T-helper 17 cell (primary cell): ENCODE results near the gene RTN4R. TPM values are rescaled to one million over a fixed set of nuclear protein-coding genes. Genes with fewer than 3 reads are reported as not detected.

Experiments
- ATAC-seq: fragments of 150-1000 bp; cut with Tn5 transposase; 2 replicates; pipeline ENCODE4 v1.10.0; 2021; ENCODE audit warnings: mild to moderate bottlenecking, moderate library complexity
- DNase-seq, 3 donors: peaks; one replicate each; pipeline versions ENCODE4 v3.0.0 to v3.0.0-alpha.2; 2020 to 2021
- H3K9me3 ChIP-seq: one replicate; pipeline ENCODE4 v1.7.0; 2013; ENCODE audit warnings: low read length, mild to moderate bottlenecking; ENCODE audit not compliant: control insufficient read depth, poor library complexity, severe bottlenecking
- H3K27ac Mint-ChIP-seq: one replicate; pipeline ENCODE4 v1.8.0; 2022; ENCODE audit warnings: mild to moderate bottlenecking, moderate library complexity, mixed read lengths
- H3K27me3 Mint-ChIP-seq: one replicate; pipeline ENCODE4 v1.8.0; 2022; ENCODE audit warnings: mixed read lengths
- H3K36me3 Mint-ChIP-seq: one replicate; pipeline ENCODE4 v1.8.0; 2022; ENCODE audit warnings: low read depth, mixed read lengths
- H3K4me1 Mint-ChIP-seq: one replicate; pipeline ENCODE4 v1.8.0; 2022; ENCODE audit warnings: mild to moderate bottlenecking, mixed read lengths
- H3K4me3 Mint-ChIP-seq: one replicate; pipeline ENCODE4 v1.8.0; 2022; ENCODE audit warnings: mild to moderate bottlenecking, moderate library complexity, mixed read lengths
- total RNA-seq, 4 donors: library from RNA in 2 of 4; stranded (reverse) in 2 of 4; gene quantifications; one replicate each; pipeline ENCODE4 v1.2.3 and lab custom pipeline; 2022 to 2026

The RTN4R gene
- total RNA-seq, 2 donors from 2014 or later: 0.68 to 2.1 TPM

DNA sequence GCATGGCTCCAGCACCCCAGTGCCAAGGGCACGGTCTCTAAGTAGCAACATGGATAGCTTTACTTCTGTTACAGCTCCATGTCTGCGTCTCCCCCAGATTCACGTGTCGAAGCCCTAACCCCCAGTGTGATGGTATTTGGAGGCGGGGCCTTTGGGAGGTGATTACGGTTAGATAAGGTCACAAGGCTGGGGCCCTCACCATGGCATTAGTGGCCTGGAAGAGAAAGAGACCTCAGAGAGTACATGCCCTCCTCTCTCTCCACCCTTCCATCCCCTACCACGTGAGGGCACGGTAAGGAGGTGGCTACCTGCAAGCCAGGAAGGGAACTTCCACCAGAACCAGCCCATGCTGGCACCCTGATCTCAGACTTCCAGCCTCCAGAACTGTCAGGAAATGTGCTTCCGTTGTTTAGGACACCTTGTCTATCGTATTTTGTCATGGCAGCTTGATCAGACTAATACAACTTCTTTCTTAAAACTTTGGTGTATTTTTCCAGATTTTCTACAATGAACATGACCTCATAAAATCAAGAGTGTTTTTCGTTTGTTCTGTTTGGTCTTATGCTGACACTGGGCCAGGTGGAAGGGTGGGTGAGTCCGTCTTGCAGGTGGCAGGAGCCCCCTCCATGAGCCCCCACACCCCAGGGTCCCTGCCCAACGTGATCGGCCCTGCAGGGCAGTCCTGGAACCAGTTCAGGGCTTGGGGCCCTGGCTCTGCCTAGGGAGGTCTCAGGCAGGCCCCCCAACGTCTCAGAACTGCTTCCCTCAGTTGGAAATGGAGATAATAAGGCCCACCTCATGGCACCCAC, 10.7 kb downstream of the RTN4R start:
- no peak overlapping the region for H3K4me3 Mint-ChIP-seq
- no peaks in the 10 kb centered on the region for H3K27me3 Mint-ChIP-seq
- H3K36me3 Mint-ChIP-seq: no peaks in the 10 kb centered on the region
- DNase-seq: no peak
- peaks cover 9% of the 10 kb centered on the region for H3K4me1 Mint-ChIP-seq
- no peaks in the 10 kb centered on the region for H3K9me3 ChIP-seq
- no peak overlapping the region for H3K27ac Mint-ChIP-seq
- no peak for ATAC-seq

DNA sequence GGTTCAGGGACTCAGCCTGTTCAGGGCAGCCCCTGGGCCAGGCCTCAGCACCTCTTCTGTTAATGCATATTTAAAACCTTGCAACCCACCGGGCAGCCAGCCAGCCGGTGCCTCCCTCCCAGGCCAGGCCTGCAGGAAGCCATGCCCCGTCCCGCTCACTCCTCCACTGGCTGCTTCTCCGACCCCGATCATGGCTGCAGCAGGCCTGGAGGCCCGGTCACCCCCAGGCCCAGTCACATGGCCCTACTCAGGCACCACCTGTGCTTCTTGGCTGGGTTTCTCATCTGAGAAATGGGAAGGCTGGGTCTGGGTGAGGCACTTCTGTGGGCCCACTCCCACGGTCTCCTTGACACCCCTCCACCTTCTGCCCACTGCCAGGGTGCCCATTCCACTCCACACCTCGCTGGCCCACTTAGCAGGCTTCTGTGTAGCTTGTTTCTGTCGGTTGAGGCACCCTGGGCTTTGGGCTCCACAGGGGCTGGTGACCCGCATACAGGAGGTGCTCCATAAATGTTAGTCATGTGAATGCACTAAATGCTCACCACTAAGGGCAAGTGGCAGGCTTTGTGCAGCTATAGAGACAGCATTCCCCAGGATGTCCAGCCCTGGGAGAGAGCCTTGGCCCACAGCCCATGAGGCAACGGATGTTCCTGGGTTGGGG, 11.4 kb downstream of the RTN4R start:
- peaks cover 7% of the 10 kb centered on the region for H3K4me1 Mint-ChIP-seq
- DNase-seq: no peak
- no peaks in the 10 kb centered on the region for H3K27me3 Mint-ChIP-seq

DNA sequence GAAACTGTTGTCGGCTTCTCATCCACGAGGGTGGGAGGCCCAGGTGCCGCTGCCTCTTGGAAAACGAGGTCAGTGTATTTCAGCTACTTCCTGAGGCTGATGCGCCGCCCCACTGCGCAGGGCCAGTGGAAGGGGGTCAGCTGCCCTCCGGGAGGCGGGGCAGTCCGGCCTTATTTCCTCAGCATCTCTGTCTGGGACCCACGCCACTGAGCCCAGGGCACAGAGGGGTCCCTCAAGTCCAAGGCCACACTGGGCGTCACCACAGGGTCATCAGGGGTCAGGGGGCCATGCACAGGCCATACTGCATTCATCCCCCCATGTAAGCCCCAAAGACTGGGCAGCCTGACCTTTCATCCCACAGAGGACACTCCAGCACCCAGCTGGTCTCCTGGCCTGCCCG, 12.1 kb downstream of the RTN4R start:
- Mint-ChIP-seq H3K4me3 (no peak overlapping the region), H3K27me3 (no peaks in the 10 kb centered on the region), H3K27ac (no peak overlapping the region), H3K36me3 (no peaks in the 10 kb centered on the region), H3K4me1 (peaks cover 7% of the 10 kb centered on the region)
- ATAC-seq (no peak), DNase-seq (no peak)
- no peaks in the 10 kb centered on the region for H3K9me3 ChIP-seq

More for the DNA sequence above, 11.4 kb downstream of the RTN4R start:
- no peak for ATAC-seq
- no peaks in the 10 kb centered on the region for H3K36me3 Mint-ChIP-seq
- H3K9me3 ChIP-seq: no peaks in the 10 kb centered on the region
- H3K4me3 Mint-ChIP-seq: no peak overlapping the region
- H3K27ac Mint-ChIP-seq: no peak overlapping the region

DNA sequence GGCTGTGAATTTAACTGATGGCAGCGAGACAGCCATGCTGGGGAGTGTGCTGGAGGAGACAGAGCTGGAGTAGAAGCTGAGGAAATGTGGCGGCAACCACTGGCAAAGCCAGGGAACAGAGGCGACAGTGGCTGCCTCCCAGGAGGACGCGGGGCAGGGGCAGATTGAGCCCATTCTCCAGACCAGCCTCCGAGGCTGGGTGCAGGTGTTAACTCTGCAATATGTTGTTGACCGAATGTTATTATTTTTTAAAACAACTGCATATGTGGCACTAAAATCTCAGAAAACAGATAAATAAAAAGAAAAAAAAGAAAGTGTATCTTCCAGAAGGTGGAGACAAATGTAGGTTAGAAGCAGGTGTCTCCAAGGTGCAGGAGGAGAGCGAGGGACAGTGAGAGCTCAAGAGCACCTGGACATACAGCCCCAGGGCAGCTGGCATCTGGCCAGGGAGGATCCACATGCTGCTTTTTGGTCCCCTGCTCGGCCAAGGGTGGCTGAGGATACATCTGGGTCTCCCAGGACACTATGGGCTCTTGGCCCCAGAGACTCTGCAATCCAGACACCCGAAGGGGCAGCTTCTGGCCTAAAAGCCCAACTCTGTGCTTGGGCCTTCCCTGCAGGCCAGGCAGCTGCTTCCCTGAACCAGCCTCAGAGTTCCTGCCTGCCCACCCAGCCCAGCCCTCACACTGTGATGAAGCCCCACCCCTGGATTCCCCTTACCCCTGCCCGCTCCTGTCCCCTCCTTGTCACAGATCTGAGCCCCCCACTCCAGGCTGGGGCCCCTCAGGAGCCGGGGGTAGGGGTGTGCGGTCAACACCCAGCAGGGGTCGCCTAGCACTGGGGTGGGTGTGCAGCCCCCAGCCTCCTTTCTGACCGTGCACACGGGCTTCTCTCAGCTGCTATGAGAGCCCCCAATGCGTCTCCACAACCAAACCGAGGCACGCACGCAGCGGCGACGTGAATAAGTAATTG, 12.9 kb downstream of the RTN4R start:
- Mint-ChIP-seq H3K27ac (no peak overlapping the region), H3K27me3 (no peaks in the 10 kb centered on the region), H3K4me1 (peaks cover 7% of the 10 kb centered on the region), H3K4me3 (no peak overlapping the region), H3K36me3 (no peaks in the 10 kb centered on the region)
- no peak for DNase-seq
- H3K9me3 ChIP-seq: no peaks in the 10 kb centered on the region
- ATAC-seq: no peak

DNA sequence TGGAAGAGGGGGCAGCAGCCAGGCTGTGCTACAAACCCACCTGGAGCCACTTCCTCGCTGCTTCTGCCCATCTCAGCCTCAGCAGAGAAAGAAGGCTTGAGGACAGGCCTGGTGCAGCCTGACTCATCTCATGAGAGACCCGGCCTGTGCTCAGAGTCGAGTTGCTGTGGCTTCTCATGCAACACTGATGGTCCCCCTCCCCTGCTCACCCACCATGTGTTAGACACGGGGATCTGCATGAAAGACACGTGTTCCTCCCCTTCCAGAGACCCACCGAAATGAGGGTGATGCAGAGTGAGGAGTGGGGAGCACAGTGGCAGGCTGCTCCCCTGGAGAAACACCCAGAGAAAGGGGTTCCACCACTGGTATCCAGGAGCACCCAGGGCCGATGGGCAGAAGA, 15.0 kb downstream of the RTN4R start:
- Mint-ChIP-seq H3K4me1 (peaks cover 2% of the 10 kb centered on the region), H3K36me3 (no peaks in the 10 kb centered on the region), H3K27ac (no peak overlapping the region), H3K4me3 (no peak overlapping the region), H3K27me3 (no peaks in the 10 kb centered on the region)
- DNase-seq (no peak), ATAC-seq (no peak)
- no peaks in the 10 kb centered on the region for H3K9me3 ChIP-seq

DNA sequence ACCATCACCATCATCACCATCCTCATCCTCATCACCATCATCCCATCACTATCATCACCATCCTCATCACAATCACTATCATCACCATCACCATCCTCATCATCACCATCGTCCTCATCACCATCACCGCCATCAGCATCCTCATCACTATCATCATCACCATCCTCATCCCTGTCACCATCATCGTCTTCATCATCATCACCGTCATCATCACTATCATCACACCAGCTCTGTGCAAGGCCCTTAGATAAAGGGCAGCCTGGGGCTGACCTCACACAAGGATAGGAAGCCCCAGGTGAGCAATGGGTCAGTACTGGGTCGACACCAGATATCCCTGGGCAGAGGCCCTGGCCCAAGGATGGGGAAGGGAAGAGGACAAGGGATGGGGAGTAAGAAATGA, 16.1 kb downstream of the RTN4R start:
- Mint-ChIP-seq H3K36me3 (no peaks in the 10 kb centered on the region), H3K27me3 (no peaks in the 10 kb centered on the region), H3K4me3 (no peak overlapping the region), H3K4me1 (peaks cover 2% of the 10 kb centered on the region), H3K27ac (no peak overlapping the region)
- ATAC-seq: no peak
- no peaks in the 10 kb centered on the region for H3K9me3 ChIP-seq
- no peak for DNase-seq

DNA sequence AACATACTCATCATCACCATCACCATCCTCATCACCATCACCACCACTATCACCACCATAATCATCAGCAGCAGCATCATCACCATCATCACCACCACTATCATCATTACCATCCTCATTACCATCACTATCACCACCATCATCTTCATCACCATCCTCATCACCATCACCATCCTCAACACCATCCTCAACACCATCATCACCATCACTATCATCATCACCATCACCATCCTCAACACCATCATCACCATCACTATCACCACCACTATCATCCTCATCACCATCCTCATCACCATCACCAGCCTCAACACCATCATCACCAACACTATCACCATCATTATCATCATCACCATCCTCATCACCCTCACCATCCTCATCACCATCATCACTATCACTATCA, 16.6 kb downstream of the RTN4R start:
- H3K27me3 Mint-ChIP-seq: no peaks in the 10 kb centered on the region
- H3K4me3 Mint-ChIP-seq: no peak overlapping the region
- no peak for DNase-seq
- no peaks in the 10 kb centered on the region for H3K9me3 ChIP-seq
- no peak for ATAC-seq
- H3K4me1 Mint-ChIP-seq: peaks cover 2% of the 10 kb centered on the region
- H3K27ac Mint-ChIP-seq: no peak overlapping the region
- no peaks in the 10 kb centered on the region for H3K36me3 Mint-ChIP-seq

DNA sequence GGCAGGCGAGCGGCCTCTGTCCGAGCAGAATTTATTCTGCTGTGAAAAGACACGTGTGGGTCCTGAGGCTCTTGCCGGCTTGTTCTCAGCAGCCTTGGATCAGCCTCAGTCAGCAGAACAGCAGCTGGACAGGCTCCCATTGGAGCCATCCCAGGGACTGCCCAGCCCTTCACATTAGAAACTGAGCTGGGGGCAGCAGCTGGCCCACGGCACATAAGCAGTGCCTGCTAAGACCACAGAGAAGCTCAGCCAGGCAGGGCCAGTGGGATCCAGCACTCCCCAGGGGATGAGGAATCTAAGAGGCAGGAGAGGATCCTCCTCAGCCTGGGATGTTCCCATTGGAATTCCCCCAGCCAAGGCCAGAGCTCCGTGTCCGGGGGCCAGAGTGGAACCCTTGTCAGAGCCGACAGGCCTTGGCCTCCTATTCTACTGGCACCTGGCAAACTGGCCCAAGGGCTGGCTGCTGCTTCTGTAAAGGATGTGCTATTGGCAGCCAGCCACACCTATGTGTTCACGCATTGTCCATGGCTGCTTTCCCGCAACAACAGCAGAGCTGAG, 18.2 kb downstream of the RTN4R start:
- H3K4me1 Mint-ChIP-seq: peaks cover 11% of the 10 kb centered on the region
- no peak for ATAC-seq
- H3K36me3 Mint-ChIP-seq: no peaks in the 10 kb centered on the region
- no peak for DNase-seq
- no peaks in the 10 kb centered on the region for H3K9me3 ChIP-seq
- H3K27me3 Mint-ChIP-seq: no peaks in the 10 kb centered on the region
- no peak overlapping the region for H3K4me3 Mint-ChIP-seq
- no peak overlapping the region for H3K27ac Mint-ChIP-seq

DNA sequence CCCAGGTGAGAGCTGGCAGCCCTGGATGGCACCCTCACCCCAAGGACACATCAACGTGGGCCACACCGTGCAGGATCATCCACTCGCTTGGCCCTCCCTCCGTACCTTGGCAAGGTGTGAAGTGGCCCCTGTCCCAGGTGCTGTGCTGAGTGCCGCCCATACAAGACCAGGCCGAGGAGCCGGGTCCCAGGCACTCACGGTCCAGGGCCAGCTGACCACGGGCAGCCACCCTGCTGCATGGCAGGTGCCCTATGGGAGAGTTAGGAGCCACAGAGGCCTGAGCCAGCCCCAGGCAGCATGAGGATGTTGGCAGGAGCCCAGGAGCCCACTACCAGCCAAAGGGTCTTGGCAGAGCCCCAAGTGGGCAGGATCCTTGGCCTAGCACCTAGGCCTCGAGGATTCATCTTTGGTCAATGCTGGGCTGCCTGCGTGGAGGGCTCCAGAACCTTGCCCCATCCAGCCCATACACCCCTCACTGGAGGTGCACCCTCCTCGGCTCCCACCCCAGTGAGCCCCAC, 19.6 kb downstream of the RTN4R start:
- H3K36me3 Mint-ChIP-seq: no peaks in the 10 kb centered on the region
- no peak for DNase-seq
- no peak overlapping the region for H3K4me3 Mint-ChIP-seq
- peaks cover 19% of the 10 kb centered on the region for H3K4me1 Mint-ChIP-seq
- ATAC-seq: no peak
- H3K27ac Mint-ChIP-seq: no peak overlapping the region
- H3K9me3 ChIP-seq: no peaks in the 10 kb centered on the region
- no peaks in the 10 kb centered on the region for H3K27me3 Mint-ChIP-seq

DNA sequence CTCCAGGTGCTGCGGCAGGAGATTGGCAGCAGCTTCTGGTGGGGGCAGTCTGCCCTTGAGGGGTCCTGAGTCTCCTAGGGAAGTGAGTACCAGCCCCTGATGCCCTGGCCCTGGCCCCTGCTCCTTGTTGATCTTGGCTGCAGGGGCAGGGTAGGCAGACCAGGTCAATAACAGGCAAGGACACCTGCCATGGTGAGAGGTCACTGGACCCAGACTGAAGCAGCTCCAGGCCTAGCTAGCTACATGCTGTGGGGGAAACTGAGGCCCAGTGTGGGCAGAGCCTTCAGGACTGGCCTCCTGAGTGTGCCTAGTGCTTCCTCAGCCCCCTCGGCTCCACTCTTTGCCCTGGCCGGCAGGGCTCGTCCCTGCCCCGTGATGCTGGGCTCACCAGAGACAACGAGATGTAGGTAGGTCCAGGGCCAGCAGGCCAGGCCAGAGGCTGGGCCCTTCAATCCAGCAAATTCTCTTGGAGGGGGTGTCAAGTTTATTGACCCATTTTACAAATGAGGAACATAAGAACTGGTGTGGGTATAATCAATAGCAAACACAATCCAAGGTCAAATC, 20.4 kb downstream of the RTN4R start:
- H3K27ac Mint-ChIP-seq: no peak overlapping the region
- H3K4me1 Mint-ChIP-seq: peaks cover 23% of the 10 kb centered on the region
- no peaks in the 10 kb centered on the region for H3K36me3 Mint-ChIP-seq

DNA sequence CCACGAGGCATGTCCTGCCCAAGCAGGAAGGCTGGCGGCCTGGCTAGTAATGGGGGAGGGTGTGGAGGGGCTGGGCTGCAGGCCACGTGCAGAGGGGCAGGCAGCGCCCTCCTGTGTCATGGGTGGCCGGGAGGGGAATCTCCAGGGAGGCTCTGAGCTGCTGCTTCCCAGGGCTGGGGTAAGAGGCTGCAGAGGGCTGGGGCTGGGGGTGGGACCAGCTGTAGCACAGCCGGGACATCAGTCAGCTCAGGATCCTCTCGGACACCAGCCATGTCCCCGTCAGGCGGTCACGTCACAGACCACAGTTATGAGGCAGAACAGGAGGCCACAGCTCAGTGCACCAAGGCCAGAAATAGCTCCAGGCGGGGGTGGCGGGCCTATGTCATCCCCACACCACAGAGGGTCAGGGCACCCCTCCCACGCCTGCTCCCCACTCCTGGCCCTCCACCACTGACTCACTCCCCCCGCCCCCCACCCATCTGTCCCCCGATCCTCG, 21.1 kb downstream of the RTN4R start:
- no peaks in the 10 kb centered on the region for H3K27me3 Mint-ChIP-seq
- no peak for ATAC-seq
- no peak for DNase-seq
- no peaks in the 10 kb centered on the region for H3K36me3 Mint-ChIP-seq
- H3K27ac Mint-ChIP-seq: no peak overlapping the region
- H3K4me3 Mint-ChIP-seq: no peak overlapping the region
- H3K9me3 ChIP-seq: no peaks in the 10 kb centered on the region
- H3K4me1 Mint-ChIP-seq: peaks cover 29% of the 10 kb centered on the region

More for the DNA sequence above, 20.4 kb downstream of the RTN4R start:
- Mint-ChIP-seq H3K4me3 (no peak overlapping the region), H3K27me3 (no peaks in the 10 kb centered on the region)
- ATAC-seq (no peak), DNase-seq (no peak)
- H3K9me3 ChIP-seq: no peaks in the 10 kb centered on the region

DNA sequence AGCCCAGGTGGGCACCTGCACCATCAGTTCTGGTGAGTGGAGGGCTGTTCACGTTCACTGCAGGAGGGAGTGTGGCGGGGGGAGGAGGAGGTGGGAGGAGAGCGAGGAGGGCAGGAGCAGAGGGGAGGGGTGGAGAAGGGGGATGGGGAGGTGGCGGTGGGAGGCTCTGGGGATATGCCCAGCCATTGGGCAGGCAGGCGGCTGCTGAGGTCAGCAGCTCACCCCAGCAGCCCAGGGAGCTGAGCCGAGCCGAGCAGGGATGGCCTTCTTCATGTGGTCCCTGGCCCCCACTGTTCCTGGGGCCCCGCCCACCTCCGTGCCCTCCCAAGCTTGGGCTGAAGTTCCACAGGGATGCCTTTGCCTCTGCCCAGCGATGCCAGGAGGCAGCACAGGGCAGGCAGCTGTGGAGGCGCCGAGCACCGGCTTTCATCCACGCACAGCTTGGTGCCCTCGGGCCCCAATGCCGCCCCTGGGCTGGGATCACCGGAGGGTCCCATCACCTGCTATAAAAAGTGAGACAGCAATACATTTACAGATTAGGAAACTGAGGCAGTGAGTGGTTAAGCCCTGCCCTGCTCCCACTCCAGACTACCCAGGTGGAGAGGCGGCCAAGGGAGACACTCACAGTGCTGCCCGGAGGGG, 21.6 kb downstream of the RTN4R start:
- Mint-ChIP-seq H3K27ac (peak overlapping the region; percentile 21), H3K36me3 (no peaks in the 10 kb centered on the region), H3K4me3 (peak overlapping the region; percentile 43), H3K4me1 (peaks cover 29% of the 10 kb centered on the region), H3K27me3 (no peaks in the 10 kb centered on the region)
- DNase-seq (no peak), ATAC-seq (no peak)
- no peaks in the 10 kb centered on the region for H3K9me3 ChIP-seq
